ENCODE results near the gene DLK1. TPM values are rescaled to one million over a fixed set of nuclear protein-coding genes. Genes with fewer than 3 reads are reported as not detected.

DLK1 gene
- total RNA-seq, 6 experiments from 2014 or later, result 1.7 to 13.4 (median 3.8) TPM; not detected in 3

GRCh38 chr14:100731011-100731670 lies 4.4 kb downstream of the DLK1 start:
- no peaks in the 10 kb centered on the region for H3K4me1 ChIP-seq
- no peaks in the 10 kb centered on the region for H3K36me3 ChIP-seq
- no peaks in the 10 kb centered on the region for H3K27me3 ChIP-seq
- DNase-seq (peak in 1 of 3 donors; percentile 24), ATAC-seq (no peak)
- intact Hi-C loops (cut with DNase I), result no loop called here
- WGBS (ENCODE audit: insufficient coverage, low coverage, low lambda C conversion rate, missing lambda C conversion rate), result 51% methylated on average over 5 of the region's 7 CpGs
- H3K9me3 ChIP-seq, result no peaks in the 10 kb centered on the region
- TF ChIP-seq POLR2A (IDR thresholded peaks at IDR 0.05), result no peak
- no peak for TF ChIP-seq CTCF (IDR thresholded peaks at IDR 0.05)
- H3K27ac ChIP-seq, result no peak overlapping the region
- no peak overlapping the region for H3K4me3 ChIP-seq

- DNase-seq, result peak in 1 of 3 donors; percentile 50
- H3K27me3 ChIP-seq, result no peaks in the 10 kb centered on the region
Measured at GRCh38 chr14:100731846-100732765, 5.4 kb downstream of the DLK1 start.

GRCh38 chr14:100732766-100733100 lies 6.0 kb downstream of the DLK1 start:
- TF ChIP-seq CTCF (IDR thresholded peaks at IDR 0.05) (no peak), POLR2A (IDR thresholded peaks at IDR 0.05) (no peak)

More at GRCh38 chr14:100731846-100732765, 5.4 kb downstream of the DLK1 start:
- ATAC-seq, result no peak
- 70% methylated on average over 28 of the region's 34 CpGs for WGBS (ENCODE audit: insufficient coverage, low coverage, low lambda C conversion rate, missing lambda C conversion rate)
- no peak for TF ChIP-seq POLR2A (IDR thresholded peaks at IDR 0.05)
- no peak for TF ChIP-seq CTCF (IDR thresholded peaks at IDR 0.05)
- Histone ChIP-seq H3K4me3 (no peak overlapping the region), H3K9me3 (no peaks in the 10 kb centered on the region), H3K27ac (no peak overlapping the region), H3K36me3 (no peaks in the 10 kb centered on the region), H3K4me1 (no peaks in the 10 kb centered on the region)
- intact Hi-C loops (cut with DNase I), result no loop called here

GRCh38 chr14:100733152-100733850 lies 6.6 kb downstream of the DLK1 start:
- H3K4me1 ChIP-seq, result no peaks in the 10 kb centered on the region
- H3K27ac ChIP-seq, result no peak overlapping the region
- 60% methylated on average over 12 of the region's 19 CpGs for WGBS (ENCODE audit: insufficient coverage, low coverage, low lambda C conversion rate, missing lambda C conversion rate)
- DNase-seq (no peak), ATAC-seq (no peak)
- H3K9me3 ChIP-seq, result no peaks in the 10 kb centered on the region
- TF ChIP-seq CTCF (IDR thresholded peaks at IDR 0.05), result no peak
- no peaks in the 10 kb centered on the region for H3K36me3 ChIP-seq
- H3K4me3 ChIP-seq, result no peak overlapping the region
- intact Hi-C loops (cut with DNase I), result no loop called here
- H3K27me3 ChIP-seq, result no peaks in the 10 kb centered on the region

More at GRCh38 chr14:100732766-100733100, 6.0 kb downstream of the DLK1 start:
- 55% methylated on average over 6 of the region's 7 CpGs for WGBS (ENCODE audit: insufficient coverage, low coverage, low lambda C conversion rate, missing lambda C conversion rate)
- no peaks in the 10 kb centered on the region for H3K9me3 ChIP-seq
- intact Hi-C loops (cut with DNase I), result no loop called here
- H3K36me3 ChIP-seq, result no peaks in the 10 kb centered on the region
- ATAC-seq, result no peak
- no peak overlapping the region for H3K27ac ChIP-seq
- H3K27me3 ChIP-seq, result no peaks in the 10 kb centered on the region
- H3K4me3 ChIP-seq, result no peak overlapping the region
- H3K4me1 ChIP-seq, result no peaks in the 10 kb centered on the region
- DNase-seq, result no peak
